Gastrocnemius medialis (tissue), 4 donors: ENCODE measurements around the gene CDH5. TPM values are rescaled to one million over a fixed set of nuclear protein-coding genes. Genes with fewer than 3 reads are reported as not detected.
"Not testable (repeated sequence)": the region's sequence is repeated elsewhere in the genome, so short reads cannot be mapped to it uniquely, and the experiment has no call there.

Experiments used
- ATAC-seq, 2 donors: fragments of 150-250 bp; one replicate each; pipeline ENCODE4 v1.9.1; 2016
- DNase-seq, 2 donors: peaks; one replicate each; pipeline ENCODE4 v3.0.0-alpha.2; 2019
- H3K27ac ChIP-seq, 4 donors: fragments of 200-600 bp; sonication (generic); 1 replicate in 1 of 4; 2 replicates in 3 of 4; pipeline ENCODE4 v1.5.1; 2016 to 2018; ENCODE audit warnings: mild to moderate bottlenecking in 2 of 4, moderate library complexity in 1 of 4
- H3K27me3 ChIP-seq, 3 donors: fragments of 200-600 bp; sonication (generic) in 2 of 3; 1 replicate in 1 of 3; 2 replicates in 2 of 3; pipeline versions ENCODE4 v1.5.1 to v1.6.0; 2016 to 2019; ENCODE audit warnings: mild to moderate bottlenecking in 1 of 3, moderate library complexity in 1 of 3
- H3K36me3 ChIP-seq, 2 donors: fragments of 200-600 bp; sonication (generic) in 1 of 2; one replicate each; pipeline ENCODE4 v1.5.1; 2017 to 2018
- H3K4me1 ChIP-seq, 2 donors: fragments of 200-600 bp; sonication (generic) in 1 of 2; one replicate each; pipeline ENCODE4 v1.5.1; 2016 to 2017; ENCODE audit warnings: mild to moderate bottlenecking in 2 of 2
- H3K4me3 ChIP-seq, 4 donors: fragments of 200-600 bp; sonication (generic) in 3 of 4; 1 replicate in 1 of 4; 2 replicates in 3 of 4; pipeline ENCODE4 v1.5.1; 2016 to 2019; ENCODE audit warnings: mild to moderate bottlenecking in 2 of 4
- H3K9me3 ChIP-seq, 3 donors: fragments of 200-600 bp; sonication (generic) in 2 of 3; 1 replicate in 1 of 3; 2 replicates in 2 of 3; pipeline ENCODE4 v1.5.1; 2016 to 2019
- POLR2A ChIP-seq, 2 donors: fragments of 450-650 bp; IDR thresholded peaks; one replicate each; pipeline ENCODE4 v1.6.1; 2017; ENCODE audit warnings: antibody characterized with exemption in 2 of 2, mild to moderate bottlenecking in 2 of 2, moderate library complexity in 2 of 2
- in situ Hi-C, 4 donors: fragments of 200-750 bp; cut with MboI; loops; one replicate each; pipeline versions ENCODE4 v1.15.0 to v1.8.0; 2017; ENCODE audit warnings: low sequenced_read_pairs in 4 of 4
- intact Hi-C: fragments of 100-400 bp; cut with DNase I; formaldehyde crosslinking; loops from one replicate; pipeline ENCODE4 v1.15.1; 2023; ENCODE audit warnings: low total_unique reads
- total RNA-seq, 4 donors: library from RNA; depleted of rRNA; stranded (reverse); fragments of >200 nt; gene quantifications; one replicate each; pipeline versions ENCODE4 v1.1.0 to v1.2.3, GENCODE V29; 2016
- TF ChIP-seq, protein P1 (sequence below), 5 experiments: fragments of 450-650 bp in 3 of 5; fragments of 200-600 bp in 2 of 5; sonication (generic) in 2 of 5; IDR thresholded peaks in 4 of 5; conservative IDR thresholded peaks in 1 of 5; 1 replicate in 4 of 5; 2 replicates in 1 of 5; pipeline ENCODE4 v1.5.1; 2016 to 2019; ENCODE audit warnings: antibody characterized with exemption in 5 of 5, mild to moderate bottlenecking in 3 of 5, moderate library complexity in 3 of 5

Gene CDH5
- total RNA-seq, 4 donors from 2014 or later: 24.3 to 37.4 (median 31.7) TPM

DNA sequence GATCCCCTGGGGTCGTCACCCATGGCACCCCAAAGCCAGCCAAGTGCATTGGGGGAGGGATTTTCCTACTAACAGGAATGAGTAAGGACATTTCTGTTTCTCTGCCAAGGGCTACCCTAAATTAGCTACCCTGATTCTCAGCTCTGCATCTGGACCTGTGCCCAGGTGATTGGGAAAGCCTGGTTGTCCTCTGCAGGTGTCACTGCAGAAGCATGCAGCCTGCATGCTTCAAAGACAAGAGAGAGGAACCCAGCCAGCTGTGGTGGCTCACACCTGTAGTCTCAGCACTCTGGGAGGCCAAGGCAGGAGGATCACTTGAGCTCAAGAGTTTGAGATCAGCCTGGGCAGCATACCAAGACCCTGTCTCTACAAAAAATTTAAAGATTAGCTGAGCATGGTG, 80.2 kb downstream of the CDH5 start:
- H3K27me3 ChIP-seq: no peaks in the 10 kb centered on the region
- H3K4me1 ChIP-seq: no peaks in the 10 kb centered on the region
- no peaks in the 10 kb centered on the region for H3K9me3 ChIP-seq
- H3K27ac ChIP-seq: no peak overlapping the region
- TF ChIP-seq POLR2A (IDR thresholded peaks at IDR 0.05): no peak
- TF ChIP-seq, protein P1, sequence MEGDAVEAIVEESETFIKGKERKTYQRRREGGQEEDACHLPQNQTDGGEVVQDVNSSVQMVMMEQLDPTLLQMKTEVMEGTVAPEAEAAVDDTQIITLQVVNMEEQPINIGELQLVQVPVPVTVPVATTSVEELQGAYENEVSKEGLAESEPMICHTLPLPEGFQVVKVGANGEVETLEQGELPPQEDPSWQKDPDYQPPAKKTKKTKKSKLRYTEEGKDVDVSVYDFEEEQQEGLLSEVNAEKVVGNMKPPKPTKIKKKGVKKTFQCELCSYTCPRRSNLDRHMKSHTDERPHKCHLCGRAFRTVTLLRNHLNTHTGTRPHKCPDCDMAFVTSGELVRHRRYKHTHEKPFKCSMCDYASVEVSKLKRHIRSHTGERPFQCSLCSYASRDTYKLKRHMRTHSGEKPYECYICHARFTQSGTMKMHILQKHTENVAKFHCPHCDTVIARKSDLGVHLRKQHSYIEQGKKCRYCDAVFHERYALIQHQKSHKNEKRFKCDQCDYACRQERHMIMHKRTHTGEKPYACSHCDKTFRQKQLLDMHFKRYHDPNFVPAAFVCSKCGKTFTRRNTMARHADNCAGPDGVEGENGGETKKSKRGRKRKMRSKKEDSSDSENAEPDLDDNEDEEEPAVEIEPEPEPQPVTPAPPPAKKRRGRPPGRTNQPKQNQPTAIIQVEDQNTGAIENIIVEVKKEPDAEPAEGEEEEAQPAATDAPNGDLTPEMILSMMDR (IDR thresholded peaks at IDR 0.05 in 4 of 5, conservative IDR thresholded peaks at IDR 0.05 in 1 of 5): no peak
- DNase-seq (no peak), ATAC-seq (no peak)
- in situ Hi-C loops: no loop called here
- intact Hi-C loops: no loop called here
- no peaks in the 10 kb centered on the region for H3K36me3 ChIP-seq
- H3K4me3 ChIP-seq: no peak overlapping the region

DNA sequence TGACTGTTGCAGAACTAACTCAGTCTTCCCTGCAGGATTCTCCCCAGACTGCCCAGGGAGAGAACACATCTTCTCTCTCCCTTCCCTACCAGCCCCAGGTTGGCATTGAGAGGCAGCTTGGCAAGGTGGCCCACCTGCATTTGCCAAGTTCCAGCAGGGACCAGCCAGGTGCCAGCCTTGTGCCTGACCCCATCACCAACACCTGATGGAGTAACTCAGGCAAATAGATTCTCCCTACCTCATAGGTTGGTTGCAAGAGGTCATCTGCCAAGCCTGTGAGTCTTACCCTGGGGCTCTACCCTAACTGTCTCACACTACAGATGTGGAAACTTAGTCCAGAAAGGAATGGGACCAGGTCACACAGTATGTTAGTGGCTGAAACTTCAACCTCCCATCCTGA, 81.0 kb downstream of the CDH5 start:
- Histone ChIP-seq H3K4me1 (no peaks in the 10 kb centered on the region), H3K9me3 (no peaks in the 10 kb centered on the region), H3K27me3 (no peaks in the 10 kb centered on the region), H3K36me3 (no peaks in the 10 kb centered on the region), H3K4me3 (no peak overlapping the region), H3K27ac (no peak overlapping the region)
- TF ChIP-seq, protein P1 (IDR thresholded peaks at IDR 0.05 in 4 of 5, conservative IDR thresholded peaks at IDR 0.05 in 1 of 5): no peak
- TF ChIP-seq POLR2A (IDR thresholded peaks at IDR 0.05): no peak
- intact Hi-C loops: no loop called here
- no peak for DNase-seq
- in situ Hi-C loops: no loop called here
- no peak for ATAC-seq

DNA sequence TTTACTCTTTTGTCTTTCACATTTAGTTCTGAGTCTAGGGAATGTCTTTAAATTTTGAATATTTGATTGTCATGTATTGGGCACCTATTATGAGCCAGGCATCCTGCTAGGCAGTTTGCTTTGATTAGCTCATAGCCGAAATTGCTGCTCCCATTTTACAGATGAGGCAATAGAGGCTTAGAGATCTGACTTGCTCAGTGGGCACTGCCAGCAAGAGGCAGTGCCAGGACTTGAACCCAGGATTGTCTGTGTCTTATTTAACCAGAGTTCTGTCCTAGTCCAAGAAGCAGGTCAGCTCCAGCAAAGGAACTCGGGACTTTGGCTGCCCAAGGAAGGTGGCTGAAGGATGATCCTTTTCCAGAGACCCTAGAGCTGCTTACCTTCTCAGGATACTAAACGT, 85.1 kb downstream of the CDH5 start:
- Histone ChIP-seq H3K36me3 (no peaks in the 10 kb centered on the region), H3K9me3 (no peaks in the 10 kb centered on the region), H3K4me3 (no peak overlapping the region), H3K27me3 (no peaks in the 10 kb centered on the region), H3K4me1 (no peaks in the 10 kb centered on the region), H3K27ac (no peak overlapping the region)
- no peak for ATAC-seq
- DNase-seq: no peak
- intact Hi-C loops: no loop called here
- in situ Hi-C loops: no loop called here
- TF ChIP-seq, protein P1 (IDR thresholded peaks at IDR 0.05 in 4 of 5, conservative IDR thresholded peaks at IDR 0.05 in 1 of 5): no peak
- no peak for TF ChIP-seq POLR2A (IDR thresholded peaks at IDR 0.05)

DNA sequence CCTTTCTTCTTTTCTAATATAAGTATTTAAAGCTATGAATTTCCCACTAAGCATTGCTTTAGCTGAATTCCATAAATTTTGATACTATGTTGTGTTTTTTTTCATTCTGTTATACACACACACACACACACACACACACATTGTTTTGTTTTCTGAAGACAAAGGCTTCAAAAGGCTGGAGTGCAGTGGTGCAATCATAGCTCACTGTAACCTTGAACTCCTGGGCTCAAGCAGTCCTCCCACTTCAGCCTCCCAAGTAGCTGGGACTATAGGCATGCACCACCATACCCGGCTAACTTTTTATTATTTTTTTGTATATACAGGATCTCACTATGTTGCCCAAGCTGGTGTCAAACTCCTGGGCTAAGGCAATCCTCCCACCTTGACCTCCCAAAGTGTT, 86.7 kb downstream of the CDH5 start:
- H3K9me3 ChIP-seq, H3K27me3 ChIP-seq, H3K4me3 ChIP-seq, ATAC-seq, intact Hi-C loops, H3K4me1 ChIP-seq, H3K27ac ChIP-seq, H3K36me3 ChIP-seq, DNase-seq, in situ Hi-C loops: not testable (repeated sequence)

Other genes starting within 250 kb of the CDH5 start
- gene BEAN1, start 60.6 kb downstream of the CDH5 start, total RNA-seq: not detected
- 10 to 100 TPM; 10.6 to 22.7 (median 15.5) TPM for gene TK2, start 183.4 kb downstream of the CDH5 start, total RNA-seq
- 1 to 10 TPM; 5.8 to 8.5 (median 6.9) TPM for gene CKLF, start 185.9 kb downstream of the CDH5 start, total RNA-seq
- under 1 TPM in 1 of 4 donors, not detected in 3; 0.31 TPM for gene CMTM1, start 199.7 kb downstream of the CDH5 start, total RNA-seq
- not detected for gene CMTM2, start 212.8 kb downstream of the CDH5 start, total RNA-seq
- 10 to 100 TPM in 1 of 4 donors, 1 to 10 TPM in 3; 2.6 to 11.3 (median 5.1) TPM for gene CMTM3, start 238.0 kb downstream of the CDH5 start, total RNA-seq